ENCODE results near the gene RAB24.

GRCh38 chr5:177349362-177349647 is 45.8 kb upstream of the RAB24 start:
- TF ChIP-seq POLR2A (IDR thresholded peaks at IDR 0.05; ENCODE audit: low read length), result no peak
- TF ChIP-seq GATA1 (IDR thresholded peaks at IDR 0.05; ENCODE audit: low read depth, low read length), result no peak

All from erythroblast (primary cell).